Sigmoid colon (tissue), 7 donors: ENCODE measurements around the gene CPSF4. TPM values are rescaled to one million over a fixed set of nuclear protein-coding genes. Genes with fewer than 3 reads are reported as not detected.

ENCODE experiments used
- DNase-seq: peaks from one replicate; pipeline ENCODE4 v3.0.0-alpha.2; 2019
- H3K27ac ChIP-seq, 4 donors: fragments of 200-600 bp; sonication (generic); one replicate each; pipeline ENCODE4 v1.5.1; 2016 to 2019; ENCODE audit warnings: mild to moderate bottlenecking in 1 of 4
- H3K27me3 ChIP-seq, 3 donors: fragments of 200-600 bp; sonication (generic); one replicate each; pipeline ENCODE4 v1.5.1; 2019; ENCODE audit warnings: mild to moderate bottlenecking in 1 of 3
- H3K36me3 ChIP-seq, 4 donors: fragments of 200-600 bp; sonication (generic); one replicate each; pipeline ENCODE4 v1.5.1; 2016 to 2019
- H3K4me1 ChIP-seq, 4 donors: fragments of 200-600 bp; sonication (generic); one replicate each; pipeline ENCODE4 v1.5.1; 2017 to 2019
- H3K4me3 ChIP-seq, 4 donors: fragments of 200-600 bp; sonication (generic); one replicate each; pipeline ENCODE4 v1.5.1; 2017 to 2019; ENCODE audit warnings: mild to moderate bottlenecking in 2 of 4, moderate library complexity in 1 of 4
- H3K9me3 ChIP-seq, 4 donors: fragments of 200-600 bp in 3 of 4; sonication (generic) in 3 of 4; one replicate each; pipeline versions ENCODE4 v1.5.1 to v1.6.1; 2013 to 2019
- CTCF ChIP-seq, 4 experiments: fragments of 450-650 bp in 3 of 4; fragments of 200-600 bp in 1 of 4; IDR thresholded peaks; one replicate each; pipeline ENCODE4 v1.5.1; 2016 to 2019; ENCODE audit warnings: antibody characterized with exemption in 4 of 4, mild to moderate bottlenecking in 3 of 4, moderate library complexity in 2 of 4
- EP300 ChIP-seq, 4 donors: sonication (generic); formaldehyde crosslinking; IDR thresholded peaks; one replicate each; pipeline ENCODE4 v1.6.1; 2017; ENCODE audit warnings: antibody characterized with exemption in 4 of 4
- POLR2A ChIP-seq, 2 donors: fragments of 450-650 bp; IDR thresholded peaks; one replicate each; pipeline ENCODE4 v1.6.1; 2016; ENCODE audit warnings: antibody characterized with exemption in 2 of 2, mild to moderate bottlenecking in 2 of 2, moderate library complexity in 2 of 2
- POLR2AphosphoS5 ChIP-seq, 4 donors: sonication (generic); formaldehyde crosslinking; IDR thresholded peaks; one replicate each; pipeline ENCODE4 v1.6.1; 2017; ENCODE audit warnings: antibody characterized with exemption in 4 of 4
- WGBS, 2 donors: extraction: QIAGEN DNeasy Blood & Tissue Kit; methylation state at CpG; one replicate each; pipeline ENCODE4 v1.1.7; 2013; 5-methylcytosine and 5-hydroxymethylcytosine counted together
- intact Hi-C: fragments of 100-400 bp; cut with DNase I; formaldehyde crosslinking; loops from one replicate; pipeline ENCODE4 v1.15.1; 2023
- polyA plus RNA-seq, 3 donors: library from polyadenylated mRNA; stranded (reverse); fragments of 200-250 nt; gene quantifications; one replicate each; pipeline ENCODE4 v1.2.3, GENCODE V29; 2013
- total RNA-seq, 4 donors: library from RNA; depleted of rRNA; stranded (reverse); fragments of >200 nt; gene quantifications; one replicate each; pipeline ENCODE4 v1.1.0, GENCODE V29; 2016
- donor health status: healthy with polysubstance abuse.
- donor health status: Bipolar disorder and iron deficiency.
- donor health status: healthy.

CPSF4 gene
- total and polyA plus RNA-seq, 7 donors = 12.7 to 32.3 (median 28.0) TPM

GRCh38 chr7:99453105-99453504, 14.4 kb downstream of the CPSF4 start:
- 89 to 93% methylated on average over 11 of the region's 11 CpGs for WGBS, 2 donors
- no peak for DNase-seq
- no peak overlapping the region for H3K4me3 ChIP-seq
- H3K27ac ChIP-seq = no peak overlapping the region
- no peaks in the 10 kb centered on the region for H3K9me3 ChIP-seq
- TF ChIP-seq POLR2AphosphoS5 (IDR thresholded peaks at IDR 0.05) (no peak), EP300 (IDR thresholded peaks at IDR 0.05) (no peak)
- intact Hi-C loops = no loop called here
- no peaks in the 10 kb centered on the region for H3K27me3 ChIP-seq
- peaks cover 34 to 100% (median 49%) of the 10 kb centered on the region in 4 donors for H3K36me3 ChIP-seq
- H3K4me1 ChIP-seq = no peaks in the 10 kb centered on the region

- Histone ChIP-seq H3K36me3 (peaks cover 9 to 91% (median 45%) of the 10 kb centered on the region in 4 donors), H3K4me1 (peaks cover 0 to 12% (median 3%) of the 10 kb centered on the region in 4 donors), H3K27ac (no peak overlapping the region), H3K9me3 (no peaks in the 10 kb centered on the region), H3K27me3 (no peaks in the 10 kb centered on the region), H3K4me3 (no peak overlapping the region)
- intact Hi-C loops = no loop called here
- no peak for TF ChIP-seq EP300 (IDR thresholded peaks at IDR 0.05)
- no peak for TF ChIP-seq CTCF (IDR thresholded peaks at IDR 0.05)
- no peak for TF ChIP-seq POLR2A (IDR thresholded peaks at IDR 0.05)
- TF ChIP-seq POLR2AphosphoS5 (IDR thresholded peaks at IDR 0.05) = no peak
- no peak for DNase-seq
- 76 to 83% methylated on average over 9 of the region's 9 CpGs for whole genome bisulfite sequencing, 2 donors
Measured at GRCh38 chr7:99455874-99456273, 17.1 kb downstream of the CPSF4 start.

GRCh38 chr7:99456288-99456687, 17.5 kb downstream of the CPSF4 start:
- Histone ChIP-seq H3K9me3 (no peaks in the 10 kb centered on the region), H3K27ac (no peak overlapping the region), H3K4me3 (no peak overlapping the region), H3K27me3 (no peaks in the 10 kb centered on the region), H3K36me3 (peaks cover 9 to 87% (median 43%) of the 10 kb centered on the region in 4 donors), H3K4me1 (peaks cover 0 to 15% (median 4%) of the 10 kb centered on the region in 4 donors)
- no peak for TF ChIP-seq CTCF (IDR thresholded peaks at IDR 0.05)
- TF ChIP-seq POLR2AphosphoS5 (IDR thresholded peaks at IDR 0.05) = no peak
- TF ChIP-seq EP300 (IDR thresholded peaks at IDR 0.05) = no peak
- no peak for TF ChIP-seq POLR2A (IDR thresholded peaks at IDR 0.05)
- intact Hi-C loops = no loop called here
- 76% methylated on average over 13 of the region's 13 CpGs for WGBS, 2 donors
- DNase-seq = no peak

- no peak for DNase-seq
- Histone ChIP-seq H3K27me3 (no peaks in the 10 kb centered on the region), H3K27ac (no peak overlapping the region), H3K9me3 (no peaks in the 10 kb centered on the region), H3K4me1 (peaks cover 0 to 23% (median 8%) of the 10 kb centered on the region in 4 donors), H3K4me3 (no peak overlapping the region), H3K36me3 (peaks cover 9 to 78% (median 41%) of the 10 kb centered on the region in 4 donors)
- intact Hi-C loops = no loop called here
- TF ChIP-seq POLR2AphosphoS5 (IDR thresholded peaks at IDR 0.05) (no peak), CTCF (IDR thresholded peaks at IDR 0.05) (no peak), EP300 (IDR thresholded peaks at IDR 0.05) (no peak), POLR2A (IDR thresholded peaks at IDR 0.05) (no peak)
- WGBS, 2 donors = 84 to 85% methylated on average over 6 of the region's 6 CpGs
Measured at GRCh38 chr7:99457050-99457649, 18.4 kb downstream of the CPSF4 start.

- TF ChIP-seq POLR2A (IDR thresholded peaks at IDR 0.05) (no peak), EP300 (IDR thresholded peaks at IDR 0.05) (no peak), POLR2AphosphoS5 (IDR thresholded peaks at IDR 0.05) (no peak), CTCF (IDR thresholded peaks at IDR 0.05) (no peak)
- H3K4me3 ChIP-seq = no peak overlapping the region
- H3K36me3 ChIP-seq = peaks cover 9 to 76% (median 39%) of the 10 kb centered on the region in 4 donors
- WGBS, 2 donors = 87 to 89% methylated on average over 26 of the region's 26 CpGs
- DNase-seq = no peak
- no peak overlapping the region for H3K27ac ChIP-seq
- H3K9me3 ChIP-seq = no peaks in the 10 kb centered on the region
- no peaks in the 10 kb centered on the region for H3K27me3 ChIP-seq
- H3K4me1 ChIP-seq = peaks cover 0 to 31% (median 10%) of the 10 kb centered on the region in 4 donors
- intact Hi-C loops = no loop called here
Measured at GRCh38 chr7:99457650-99458493, 19.1 kb downstream of the CPSF4 start.
